GM23338 (cell line): Measurements from ENCODE around the gene AP3S1. TPM values are rescaled to one million over a fixed set of nuclear protein-coding genes. Genes with fewer than 3 reads are reported as not detected.
A peak's percentile ranks its signal among the peaks of the same experiment; 100 is the strongest.

Experiments used
- ATAC-seq: fragments of 200-7000 bp; cut with Tn5 transposase; 3 replicates; pipeline ENCODE4 v1.9.1; 2020
- DNase-seq: peaks from one replicate; pipeline ENCODE4 v3.0.0-alpha.2; 2015; ENCODE audit warnings: low spot score
- H2AFZ ChIP-seq: fragments of 200-600 bp; sonication (generic); 2 replicates; pipeline ENCODE4 v1.8.0; 2016; ENCODE audit warnings: antibody characterized with exemption, mild to moderate bottlenecking, moderate library complexity
- H3F3A ChIP-seq: fragments of 200-600 bp; sonication (generic); replicated peaks from 2 replicates; pipeline ENCODE4 v1.8.0; 2017; ENCODE audit warnings: antibody characterized with exemption, mixed run types, low read depth
- H3K27ac ChIP-seq: fragments of 200-600 bp; sonication (generic); 2 replicates; pipeline ENCODE4 v1.6.1; 2016; ENCODE audit warnings: low read depth
- H3K27me3 ChIP-seq: fragments of 200-600 bp; sonication (generic); 2 replicates; pipeline ENCODE4 v1.8.0; 2016; ENCODE audit warnings: mild to moderate bottlenecking, mixed run types, moderate library complexity; ENCODE audit not compliant: insufficient read depth
- H3K36me3 ChIP-seq: fragments of 200-600 bp; sonication (generic); 2 replicates; pipeline ENCODE4 v1.8.0; 2016; ENCODE audit warnings: mild to moderate bottlenecking; ENCODE audit not compliant: insufficient read depth
- H3K4me1 ChIP-seq: fragments of 200-600 bp; sonication (generic); 2 replicates; pipeline ENCODE4 v1.8.0; 2016; ENCODE audit warnings: mild to moderate bottlenecking, moderate library complexity; ENCODE audit not compliant: insufficient read depth
- H3K4me2 ChIP-seq: fragments of 200-600 bp; sonication (generic); 2 replicates; pipeline ENCODE4 v1.7.1; 2017; ENCODE audit warnings: mixed run types
- H3K4me3 ChIP-seq: fragments of 200-600 bp; sonication (generic); 2 replicates; pipeline ENCODE4 v1.6.1; 2016; ENCODE audit warnings: mixed run types
- H3K79me2 ChIP-seq: fragments of 200-600 bp; sonication (generic); replicated peaks from 2 replicates; pipeline ENCODE4 v1.8.0; 2017; ENCODE audit warnings: mild to moderate bottlenecking; ENCODE audit not compliant: insufficient read depth
- H3K9me2 ChIP-seq: fragments of 200-600 bp; sonication (generic); 2 replicates; pipeline ENCODE4 v1.8.0; 2017; ENCODE audit not compliant: insufficient read depth
- H4K20me1 ChIP-seq: fragments of 200-600 bp; sonication (generic); replicated peaks from 2 replicates; pipeline ENCODE4 v1.8.0; 2017; ENCODE audit warnings: mild to moderate bottlenecking; ENCODE audit not compliant: insufficient read depth
- H3K27ac Mint-ChIP-seq: 2 replicates; pipeline ENCODE4 v1.8.0; 2020; ENCODE audit warnings: inconsistent platforms, mild to moderate bottlenecking, moderate library complexity, mixed read lengths
- H3K27me3 Mint-ChIP-seq: 3 replicates; pipeline ENCODE4 v1.8.0; 2022; ENCODE audit warnings: low read depth, mild to moderate bottlenecking, moderate library complexity, mixed read lengths, inconsistent platforms; ENCODE audit not compliant: insufficient read depth, poor library complexity
- H3K36me3 Mint-ChIP-seq: 3 replicates; pipeline ENCODE4 v1.8.0; 2021; ENCODE audit warnings: low read depth, mild to moderate bottlenecking, inconsistent platforms, moderate library complexity, mixed read lengths
- H3K4me1 Mint-ChIP-seq: 3 replicates; pipeline ENCODE4 v1.8.0; 2020; ENCODE audit warnings: mild to moderate bottlenecking, inconsistent platforms, mixed read lengths
- H3K4me3 Mint-ChIP-seq: 3 replicates; pipeline ENCODE4 v1.8.0; 2021; ENCODE audit warnings: moderate library complexity, mild to moderate bottlenecking, inconsistent platforms, mixed read lengths
- H3K9me3 Mint-ChIP-seq: 3 replicates; pipeline ENCODE4 v1.8.0; 2020; ENCODE audit warnings: moderate library complexity, mild to moderate bottlenecking, inconsistent platforms, mixed read lengths
- CREB1 ChIP-seq: fragments of 250-450 bp; sonication (Bioruptor Pico); IDR thresholded peaks from 2 replicates; pipeline ENCODE4 v1.5.0; 2020; ENCODE audit warnings: low read depth, mild to moderate bottlenecking, moderate library complexity
- CTCF ChIP-seq, 2 experiments: fragments of 200-600 bp in 1 of 2; sonication (generic) in 1 of 2; conservative IDR thresholded peaks; 2 replicates each; pipeline versions ENCODE4 v1.5.1 to v1.6.1; 2016 to 2017; ENCODE audit warnings: antibody characterized with exemption in 2 of 2, low read depth in 2 of 2, mild to moderate bottlenecking in 2 of 2, moderate library complexity in 1 of 2
- ETS1 ChIP-seq: IDR thresholded peaks from 2 replicates; pipeline ENCODE4 v1.6.1; 2016; ENCODE audit warnings: antibody characterized with exemption
- EZH2 ChIP-seq: fragments of 200-600 bp; sonication (generic); IDR thresholded peaks from one replicate; pipeline ENCODE4 v1.8.0; 2017; ENCODE audit warnings: antibody characterized with exemption, mild to moderate bottlenecking, low read depth; ENCODE audit not compliant: unreplicated experiment
- EZH2phosphoT487 ChIP-seq: fragments of 200-600 bp; sonication (generic); IDR thresholded peaks from one replicate; pipeline ENCODE4 v1.8.1; 2018; ENCODE audit warnings: antibody characterized with exemption; ENCODE audit not compliant: unreplicated experiment
- JUNB ChIP-seq: IDR thresholded peaks from one replicate; pipeline ENCODE4 v1.6.1; 2016; ENCODE audit warnings: antibody characterized with exemption; ENCODE audit not compliant: unreplicated experiment
- NANOG ChIP-seq: IDR thresholded peaks from 2 replicates; pipeline ENCODE4 v1.6.1; 2016; ENCODE audit warnings: antibody characterized with exemption, borderline replicate concordance
- POLR2AphosphoS5 ChIP-seq: IDR thresholded peaks from 2 replicates; pipeline ENCODE4 v1.6.1; 2016; ENCODE audit warnings: antibody characterized with exemption, low read depth
- REST ChIP-seq: IDR thresholded peaks from one replicate; pipeline ENCODE4 v1.6.1; 2018; ENCODE audit warnings: antibody characterized with exemption; ENCODE audit not compliant: unreplicated experiment
- STAT1 ChIP-seq: IDR thresholded peaks from one replicate; pipeline ENCODE4 v1.6.1; 2016; ENCODE audit warnings: antibody characterized with exemption; ENCODE audit not compliant: unreplicated experiment
- ZNF114 ChIP-seq: fragments of 250-450 bp; sonication (Bioruptor Pico); IDR thresholded peaks from 2 replicates; pipeline ENCODE4 v1.5.0; 2020; ENCODE audit warnings: mild to moderate bottlenecking, moderate library complexity
- ZNF331 ChIP-seq: fragments of 250-450 bp; sonication (Bioruptor Pico); IDR thresholded peaks from 2 replicates; pipeline ENCODE4 v1.5.0; 2020; ENCODE audit warnings: low read depth, mild to moderate bottlenecking, moderate library complexity
- ZNF462 ChIP-seq: fragments of 250-450 bp; sonication (Bioruptor Pico); IDR thresholded peaks from 2 replicates; pipeline ENCODE4 v1.5.0; 2020; ENCODE audit warnings: mild to moderate bottlenecking, moderate library complexity
- polyA plus RNA-seq: library from polyadenylated mRNA; unstranded; fragments of >200 nt; fragmentation: Nextera tagmentation; extraction: Ambion mirVana; gene quantifications from 2 replicates; pipeline ENCODE4 v1.2.1, GENCODE V29; 2016
- total RNA-seq: library from RNA; depleted of rRNA; stranded (reverse); fragments of >200 nt; shearing (Covaris generic); gene quantifications from 2 replicates; pipeline ENCODE4 v1.2.3, GENCODE V29; 2014

AP3S1 gene
- total and polyA plus RNA-seq, 2 experiments from 2014 or later, result 143 to 232 TPM

GRCh38 chr5:115849258-115849798, 7.6 kb downstream of the AP3S1 start:
- no peak overlapping the region for H3K27ac ChIP-seq
- H2AFZ ChIP-seq, result no peak overlapping the region
- Mint-ChIP-seq H3K4me1 (peaks cover 17% of the 10 kb centered on the region), H3K4me3 (no peak overlapping the region; the same call in 2 of the 3 replicates), H3K27ac (no peak overlapping the region), H3K36me3 (peaks cover 14% of the 10 kb centered on the region; the same call in 2 of the 3 replicates), H3K9me3 (peaks cover 10% of the 10 kb centered on the region), H3K27me3 (no peaks in the 10 kb centered on the region)
- H3K36me3 ChIP-seq, result 0 out of 2 replicates have a peak, but pooled peaks cover 2% of the 10 kb centered on the region
- H3K4me3 ChIP-seq, result no peak overlapping the region
- no peaks in the 10 kb centered on the region for H3K9me2 ChIP-seq
- H3F3A ChIP-seq, result no peaks in the 10 kb centered on the region
- no peak for DNase-seq
- no peak for TF ChIP-seq NANOG
- no peak for TF ChIP-seq ZNF331
- no peak for TF ChIP-seq STAT1
- TF ChIP-seq CTCF (conservative IDR thresholded peaks at IDR 0.05; ENCODE audit: low read depth in 2 of 2), result no peak
- no peak for TF ChIP-seq POLR2AphosphoS5
- no peak for TF ChIP-seq REST
- no peak for TF ChIP-seq ZNF462
- no peak for TF ChIP-seq ZNF114 (CRISPR knock-in tag)
- TF ChIP-seq EZH2, result no peak
- no peak for TF ChIP-seq JUNB
- TF ChIP-seq CREB1 (CRISPR knock-in tag), result no peak
- TF ChIP-seq ETS1, result no peak
- no peak for TF ChIP-seq EZH2phosphoT487
- peak; percentile 29; the same call in 2 of the 3 replicates for ATAC-seq
- peaks cover 11% of the 10 kb centered on the region for H3K4me1 ChIP-seq
- H4K20me1 ChIP-seq, result peaks cover 9% of the 10 kb centered on the region; the same call in 1 of the 2 replicates
- H3K4me2 ChIP-seq, result no peak overlapping the region
- no peaks in the 10 kb centered on the region for H3K27me3 ChIP-seq
- peaks cover 100% of the 10 kb centered on the region for H3K79me2 ChIP-seq
